ENCODE measurements around the gene MRPL21.

The MRPL21 gene

GRCh38 chr11:68843052-68843561, 60.5 kb downstream of the MRPL21 start:
- FAIRE-seq (no peak), DNase-seq (ENCODE audit: insufficient read length) (no peak)
- TF ChIP-seq POLR2AphosphoS5 (IDR thresholded peaks at IDR 0.05; ENCODE audit: low read depth, low read length): no peak
- no peak for TF ChIP-seq TAF1 (IDR thresholded peaks at IDR 0.05; ENCODE audit: borderline replicate concordance, low read depth, low read length)
- no peak for TF ChIP-seq POLR2A (IDR thresholded peaks at IDR 0.05; ENCODE audit: low read depth, low read length)

- no peak for DNase-seq (ENCODE audit: insufficient read length)
- FAIRE-seq: peak; percentile 5
- TF ChIP-seq POLR2AphosphoS5 (IDR thresholded peaks at IDR 0.05; ENCODE audit: low read depth, low read length) (no peak), POLR2A (IDR thresholded peaks at IDR 0.05; ENCODE audit: low read depth, low read length) (no peak), TAF1 (IDR thresholded peaks at IDR 0.05; ENCODE audit: borderline replicate concordance, low read depth, low read length) (no peak)
Measured at GRCh38 chr11:68842427-68843051, 61.1 kb downstream of the MRPL21 start.

- peak; percentile 88 for FAIRE-seq
- TF ChIP-seq POLR2AphosphoS5 (IDR thresholded peaks at IDR 0.05; ENCODE audit: low read depth, low read length) (no peak), TAF1 (IDR thresholded peaks at IDR 0.05; ENCODE audit: borderline replicate concordance, low read depth, low read length) (no peak), POLR2A (IDR thresholded peaks at IDR 0.05; ENCODE audit: low read depth, low read length) (no peak)
- DNase-seq (ENCODE audit: insufficient read length): peak; percentile 64
Measured at GRCh38 chr11:68841718-68842426, 61.8 kb downstream of the MRPL21 start, which contains the start of gene CPT1A. Gene CPT1A, minus strand, starts transcription at chr11:68841916. Its CDS starts 26,442 bp downstream, at chr11:68815474.

All from GM12892 (cell line).